Activated gamma-delta T cell treated with anti-CD3 and anti-CD28 coated beads, Interleukin-2, amount 50 U/mL, for 16 hours (primary cell): ENCODE data around the gene VSIR.

Experiments used
- DNase-seq: peaks from one replicate; pipeline ENCODE4 v3.0.0-alpha.2; 2020; ENCODE audit warnings: low read depth

VSIR gene

GRCh38 chr10:71712572-71713134 lies 60.7 kb downstream of the VSIR start:
- no peak for DNase-seq

GRCh38 chr10:71712170-71712569 lies 61.1 kb downstream of the VSIR start:
- no peak for DNase-seq

- DNase-seq: no peak
Observed at GRCh38 chr10:71711052-71711623, 62.2 kb downstream of the VSIR start.

- DNase-seq: no peak
Observed at GRCh38 chr10:71710519-71710918, 62.8 kb downstream of the VSIR start.

GRCh38 chr10:71708897-71709882 lies 64.1 kb downstream of the VSIR start:
- DNase-seq: no peak

- DNase-seq: peak; percentile 43
Observed at GRCh38 chr10:71708301-71708703, 65.0 kb downstream of the VSIR start.

- no peak for DNase-seq
Observed at GRCh38 chr10:71707240-71707789, 66.0 kb downstream of the VSIR start.

GRCh38 chr10:71706216-71707121 lies 66.9 kb downstream of the VSIR start:
- no peak for DNase-seq

GRCh38 chr10:71705582-71705981 lies 67.7 kb downstream of the VSIR start:
- no peak for DNase-seq

- DNase-seq: no peak
Observed at GRCh38 chr10:71704816-71705215, 68.5 kb downstream of the VSIR start.

GRCh38 chr10:71703577-71703976 lies 69.7 kb downstream of the VSIR start:
- no peak for DNase-seq

- DNase-seq: no peak
Observed at GRCh38 chr10:71701496-71702132, 71.7 kb downstream of the VSIR start.

- no peak for DNase-seq
Observed at GRCh38 chr10:71700731-71701368, 72.5 kb downstream of the VSIR start.

- DNase-seq: no peak
Observed at GRCh38 chr10:71698737-71699136, 74.6 kb downstream of the VSIR start.

GRCh38 chr10:71697938-71698709 lies 75.2 kb downstream of the VSIR start:
- peak; percentile 54 for DNase-seq
